ENCODE results near the gene KIF3B.
"Not testable (repeated sequence)": the region's sequence is repeated elsewhere in the genome, so short reads cannot be mapped to it uniquely, and the experiment has no call there.

Gene KIF3B

GRCh38 chr20:32320305-32320704 lies 42.9 kb downstream of the KIF3B start:
- TF ChIP-seq POLR2A (IDR thresholded peaks at IDR 0.05; ENCODE audit: low read depth, low read length) = no peak
- no peak for FAIRE-seq

DNA sequence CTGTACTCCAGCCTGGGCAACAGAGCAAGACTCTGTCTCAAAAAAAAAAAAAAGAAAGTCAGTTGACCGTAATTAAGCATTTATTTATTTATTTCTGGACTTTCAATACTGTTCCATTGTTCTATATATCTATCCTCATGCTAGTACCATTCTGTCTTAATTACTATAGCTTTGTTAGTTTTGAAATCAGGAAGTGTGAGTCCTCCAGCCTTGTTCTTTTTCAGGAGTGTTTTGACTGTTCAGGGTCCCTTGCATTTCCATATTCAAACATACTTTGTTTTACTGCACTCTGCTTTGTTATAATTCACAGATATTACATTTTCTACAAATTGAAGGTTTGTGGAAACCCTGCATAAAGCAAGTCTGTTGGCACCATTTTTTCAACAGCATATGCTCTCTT lies 43.9 kb downstream of the KIF3B start:
- TF ChIP-seq POLR2A (IDR thresholded peaks at IDR 0.05; ENCODE audit: low read depth, low read length) = no peak
- FAIRE-seq (no peak), DNase-seq (ENCODE audit: insufficient read length, low spot score) (no peak)

More at GRCh38 chr20:32320305-32320704, 42.9 kb downstream of the KIF3B start:
- DNase-seq (ENCODE audit: insufficient read length, low spot score) = no peak

DNA sequence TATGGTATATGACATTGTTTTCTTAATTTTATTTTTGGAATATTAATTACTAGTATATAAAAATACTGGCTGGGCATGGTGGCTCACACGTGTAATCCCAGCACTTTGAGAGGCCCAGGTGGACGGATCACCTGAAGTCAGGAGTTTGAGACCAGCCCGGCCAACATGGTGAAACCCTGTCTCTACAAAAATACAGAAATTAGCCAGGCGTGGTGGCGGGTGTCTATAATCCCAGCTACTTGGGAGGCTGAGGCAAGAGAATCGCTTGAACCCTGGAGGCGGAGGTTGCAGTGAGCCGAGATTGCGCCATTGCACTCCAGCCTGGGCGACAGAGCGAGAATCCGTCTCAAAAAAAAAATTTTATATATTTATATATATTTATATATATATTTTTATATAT lies 44.8 kb downstream of the KIF3B start:
- not testable (repeated sequence) for FAIRE-seq

DNA sequence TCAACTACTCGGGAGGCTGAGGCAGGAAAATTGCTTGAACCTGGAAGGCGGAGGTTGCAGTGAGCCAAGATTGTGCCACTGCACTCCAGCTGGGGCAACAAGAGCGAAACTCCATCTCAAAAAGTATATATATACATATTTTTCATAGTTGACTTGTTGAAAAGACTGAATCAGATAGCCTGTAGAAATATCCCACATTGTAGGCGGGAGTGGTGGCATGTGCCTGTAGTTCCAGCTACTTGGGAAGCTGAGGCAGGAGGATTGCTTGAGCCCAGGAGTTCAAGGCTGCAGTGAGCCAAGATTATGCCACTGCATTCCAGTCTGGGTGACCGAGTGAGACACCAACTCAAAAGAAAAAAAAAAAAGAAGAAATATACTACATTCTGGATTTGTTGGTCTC lies 46.3 kb downstream of the KIF3B start:
- FAIRE-seq; DNase-seq (ENCODE audit: insufficient read length, low spot score): not testable (repeated sequence)

More for the DNA sequence above, 44.8 kb downstream of the KIF3B start:
- DNase-seq (ENCODE audit: insufficient read length, low spot score) = not testable (repeated sequence)

GRCh38 chr20:32325706-32326503 lies 48.5 kb downstream of the KIF3B start:
- FAIRE-seq (peak; percentile 33), DNase-seq (ENCODE audit: insufficient read length, low spot score) (no peak)
- no peak for TF ChIP-seq POLR2A (IDR thresholded peaks at IDR 0.05; ENCODE audit: low read depth, low read length)

GRCh38 chr20:32326504-32326845 lies 49.0 kb downstream of the KIF3B start:
- DNase-seq (ENCODE audit: insufficient read length, low spot score) (no peak), FAIRE-seq (no peak)
- no peak for TF ChIP-seq POLR2A (IDR thresholded peaks at IDR 0.05; ENCODE audit: low read depth, low read length)

DNA sequence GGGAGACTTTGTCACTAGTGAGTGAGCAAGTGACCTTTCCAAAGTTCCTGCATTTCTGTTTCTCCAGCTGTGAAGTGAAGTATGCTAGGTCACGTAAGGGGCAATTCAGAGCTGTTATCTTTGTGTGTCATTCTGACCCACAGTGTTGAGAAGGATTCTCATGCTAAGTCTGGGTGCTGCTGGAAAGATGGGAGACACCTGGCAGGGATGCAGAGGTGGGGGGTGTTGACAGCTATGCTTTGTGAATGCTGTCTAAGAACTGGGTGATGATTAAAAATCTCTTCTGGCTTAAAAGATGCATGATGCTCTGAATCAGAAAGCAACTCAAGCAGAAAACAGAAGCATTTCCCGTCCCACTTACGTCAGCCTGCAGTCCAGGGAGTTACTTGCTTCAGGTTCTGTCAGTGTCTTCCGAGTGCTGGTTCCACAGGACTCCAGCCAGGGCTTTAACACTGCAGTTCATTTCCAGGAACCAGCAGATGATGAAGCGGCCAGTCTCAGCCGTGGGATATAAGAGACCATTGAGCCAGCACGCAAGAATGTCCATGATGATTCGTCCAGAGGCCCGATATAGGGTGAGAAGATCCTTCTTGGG lies 49.7 kb downstream of the KIF3B start:
- DNase-seq (ENCODE audit: insufficient read length, low spot score) (no peak), FAIRE-seq (no peak)
- no peak for TF ChIP-seq POLR2A (IDR thresholded peaks at IDR 0.05; ENCODE audit: low read depth, low read length)

GRCh38 chr20:32329817-32330554 lies 52.5 kb downstream of the KIF3B start:
- FAIRE-seq = no peak
- no peak for TF ChIP-seq POLR2A (IDR thresholded peaks at IDR 0.05; ENCODE audit: low read depth, low read length)
- no peak for DNase-seq (ENCODE audit: insufficient read length, low spot score)

GRCh38 chr20:32330555-32330897 lies 53.1 kb downstream of the KIF3B start:
- TF ChIP-seq POLR2A (IDR thresholded peaks at IDR 0.05; ENCODE audit: low read depth, low read length) = no peak
- no peak for DNase-seq (ENCODE audit: insufficient read length, low spot score)
- no peak for FAIRE-seq

DNA sequence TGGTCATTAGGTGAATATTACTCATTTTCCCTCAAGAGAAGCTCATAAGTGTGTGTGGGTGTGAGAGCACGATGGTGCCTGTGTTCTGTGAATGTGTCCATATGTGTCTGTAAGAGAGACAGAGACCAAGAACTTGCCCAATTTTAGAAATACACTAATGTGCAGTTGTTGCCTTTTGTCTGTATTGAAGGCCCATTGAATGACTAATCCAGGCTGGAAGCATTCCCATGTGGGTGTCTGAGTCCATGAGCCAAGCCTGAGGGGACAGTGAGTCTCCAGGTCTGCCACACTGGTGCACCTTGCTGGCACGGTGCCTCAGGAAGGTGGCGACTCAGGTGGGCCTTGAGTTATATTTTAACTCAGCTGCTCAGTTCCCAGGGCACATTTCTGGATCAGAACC lies 55.2 kb downstream of the KIF3B start:
- FAIRE-seq (no peak), DNase-seq (ENCODE audit: insufficient read length, low spot score) (no peak)
- no peak for TF ChIP-seq POLR2A (IDR thresholded peaks at IDR 0.05; ENCODE audit: low read depth, low read length)

- FAIRE-seq = no peak
- no peak for DNase-seq (ENCODE audit: insufficient read length, low spot score)
- no peak for TF ChIP-seq POLR2A (IDR thresholded peaks at IDR 0.05; ENCODE audit: low read depth, low read length)
Observed at GRCh38 chr20:32333181-32333987, 55.9 kb downstream of the KIF3B start.

DNA sequence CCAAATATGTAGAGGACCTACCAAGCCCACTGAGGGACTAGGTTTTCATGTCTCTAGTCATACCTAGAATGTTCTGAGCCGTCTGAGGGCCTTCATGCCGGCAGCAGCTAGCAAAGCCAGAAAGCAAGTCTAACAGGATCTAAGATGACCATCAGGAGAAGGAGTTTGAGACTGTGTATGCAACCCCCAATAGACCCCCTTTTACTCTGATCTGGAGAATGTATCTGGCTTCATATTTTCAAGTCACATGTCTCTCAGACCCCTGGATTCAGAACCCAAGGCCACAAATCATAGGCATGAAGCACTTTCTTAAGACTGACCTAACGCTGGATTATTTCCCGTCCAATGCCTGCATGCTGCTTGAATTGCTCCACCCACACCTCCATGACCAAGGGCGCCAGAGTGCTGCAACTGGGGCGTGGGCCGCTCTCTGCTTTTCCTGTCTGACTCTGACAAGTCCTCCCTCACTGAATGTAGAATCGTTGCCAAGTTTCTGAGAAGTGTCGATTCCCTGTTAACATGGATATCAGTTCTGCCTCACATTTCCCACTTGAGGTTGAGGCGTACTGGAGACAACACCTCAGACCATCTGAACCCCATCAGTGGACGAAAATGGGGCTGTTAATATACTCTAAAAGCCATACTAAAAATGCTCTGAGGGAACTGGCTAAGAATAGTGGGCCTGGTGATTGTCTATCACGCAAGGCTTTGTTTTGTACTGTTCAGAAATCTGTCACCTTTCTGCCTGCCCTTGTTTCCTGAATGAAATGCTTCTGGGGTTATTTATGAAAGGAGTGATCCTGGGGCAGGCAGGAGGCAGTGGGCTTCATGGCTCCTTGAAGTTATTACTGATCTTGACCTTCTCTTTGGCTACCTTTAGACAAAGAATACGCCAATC lies 56.8 kb downstream of the KIF3B start:
- no peak for TF ChIP-seq POLR2A (IDR thresholded peaks at IDR 0.05; ENCODE audit: low read depth, low read length)
- DNase-seq (ENCODE audit: insufficient read length, low spot score) (no peak), FAIRE-seq (no peak)

DNA sequence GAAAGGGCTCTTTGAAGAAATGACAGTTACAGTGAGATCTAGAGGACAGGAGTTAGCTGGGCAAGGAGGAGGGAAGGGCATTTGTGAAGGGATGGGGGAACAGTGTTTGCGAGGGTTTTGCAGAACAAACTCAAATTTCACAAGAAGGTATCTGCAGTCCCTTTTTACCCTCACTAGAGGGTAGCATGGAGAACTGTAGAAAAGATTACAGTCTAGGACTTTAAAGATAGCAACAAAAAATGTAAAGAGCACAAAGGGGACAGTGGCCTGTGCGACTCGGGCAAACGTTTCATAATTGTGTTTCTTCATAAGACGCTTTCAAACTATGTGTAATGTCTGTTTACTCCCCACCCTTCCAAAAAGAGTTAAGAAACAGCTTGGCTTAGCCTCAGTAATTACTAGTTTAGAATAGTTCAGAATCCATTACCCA lies 59.5 kb downstream of the KIF3B start:
- no peak for TF ChIP-seq POLR2A (IDR thresholded peaks at IDR 0.05; ENCODE audit: low read depth, low read length)
- FAIRE-seq (no peak), DNase-seq (ENCODE audit: insufficient read length, low spot score) (no peak)

Measured in H54 (cell line).